HG03442 (cell line): ENCODE measurements around the gene GRIP1.

Experiments used
- ATAC-seq: cut with Tn5 transposase; IDR thresholded peaks from one replicate; pipeline ENCODE4 v1.9.1; 2021; ENCODE audit warnings: mild to moderate bottlenecking, moderate library complexity; ENCODE audit not compliant: unreplicated experiment

The GRIP1 gene

DNA sequence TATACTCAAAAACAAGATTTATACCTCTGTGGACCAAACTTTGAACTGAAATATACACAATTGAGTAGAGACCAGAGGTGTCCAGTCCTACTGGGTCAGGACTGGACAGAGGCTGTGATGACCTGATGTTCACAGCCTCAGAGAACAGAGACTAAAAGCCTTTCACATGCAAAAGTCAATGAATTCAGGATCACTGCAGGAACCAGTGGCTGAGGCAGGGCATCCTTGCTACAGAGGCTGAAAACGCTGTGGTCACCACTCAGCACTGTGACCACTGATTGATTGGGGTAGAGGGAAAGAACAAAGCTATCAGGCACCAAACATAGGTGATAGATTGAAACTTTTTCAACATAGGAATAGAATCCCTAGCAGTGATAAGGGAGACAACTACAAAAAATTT is 25.1 kb downstream of the GRIP1 start:
- ATAC-seq, result no peak

DNA sequence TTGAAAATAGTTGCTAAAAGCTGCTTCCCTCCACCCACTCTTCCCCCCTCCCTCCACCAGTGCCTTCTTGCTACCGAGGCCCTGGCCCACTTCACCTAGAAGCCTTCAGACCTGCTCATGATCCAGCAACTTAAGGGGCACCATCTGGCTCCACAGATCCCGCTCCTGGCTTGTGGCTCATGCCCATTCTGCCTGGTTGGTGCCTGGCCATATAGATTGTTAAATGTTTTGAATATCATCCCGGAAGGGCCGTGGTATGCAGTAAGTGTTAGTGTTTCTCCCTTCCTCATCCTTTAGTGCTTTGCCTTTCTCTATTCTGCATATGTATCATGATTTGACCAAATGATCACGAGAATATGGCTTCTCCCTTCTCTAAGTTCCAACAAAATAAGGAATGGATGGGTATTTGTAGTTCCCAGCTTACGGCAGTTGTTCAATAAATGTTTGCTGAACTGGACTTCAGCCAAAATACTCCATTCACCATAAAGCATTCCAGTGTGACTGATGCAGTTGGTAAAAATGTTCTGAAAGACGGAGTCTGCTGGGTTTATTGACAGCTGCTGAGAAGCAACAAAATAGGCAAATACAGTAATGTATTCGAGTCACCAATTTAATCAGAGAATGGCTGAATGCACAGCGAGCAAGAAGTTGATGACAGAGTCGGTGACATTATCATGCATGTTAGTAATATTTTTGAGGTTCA is 30.7 kb downstream of the GRIP1 start:
- no peak for ATAC-seq

DNA sequence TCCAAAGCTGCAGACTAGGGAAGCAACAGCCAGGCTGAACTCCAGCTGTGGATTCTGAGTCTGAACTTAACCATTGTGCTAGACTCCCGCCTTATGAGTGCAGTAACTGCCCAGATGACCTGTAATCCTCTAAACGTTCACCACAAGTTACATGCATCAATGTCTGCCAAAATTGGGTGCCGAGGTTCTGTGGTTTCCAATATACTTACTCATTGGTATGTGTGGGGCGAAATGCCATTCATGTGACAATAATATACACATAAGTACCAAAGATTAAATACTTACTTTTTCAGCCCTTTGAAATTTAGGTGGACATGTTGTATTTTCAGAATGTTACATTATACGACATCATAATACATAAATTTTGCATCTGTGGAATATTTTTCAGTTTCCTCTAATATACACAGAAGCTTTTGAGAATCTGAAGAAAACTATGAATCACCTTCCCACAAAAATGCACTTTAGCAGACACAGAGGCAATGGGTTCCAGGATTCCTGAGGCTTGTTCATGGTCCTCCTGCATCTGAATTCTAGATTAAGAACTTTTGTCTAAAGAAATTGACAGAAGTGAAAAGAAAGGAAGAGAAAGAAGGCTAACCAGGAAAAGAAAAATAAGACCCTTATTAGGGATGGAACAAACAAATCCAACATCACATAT is 31.7 kb downstream of the GRIP1 start:
- ATAC-seq, result no peak

DNA sequence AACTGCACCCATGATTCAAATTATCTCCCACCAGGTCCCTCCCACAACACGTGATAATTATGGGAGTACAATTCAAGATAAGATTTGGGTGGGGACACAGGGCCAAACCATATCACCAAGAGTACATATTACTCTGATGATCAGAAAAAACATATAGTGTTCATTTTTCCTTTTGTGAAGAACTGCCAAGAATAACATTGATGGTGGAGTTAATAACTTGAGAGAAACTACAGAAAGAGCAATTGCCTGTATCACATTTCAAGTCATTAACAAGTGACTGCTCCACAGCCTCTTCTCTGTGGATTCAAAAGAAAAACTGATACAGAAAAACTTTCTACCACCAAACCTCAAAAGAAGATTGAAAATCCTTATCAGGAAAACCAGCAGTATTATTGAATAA is 34.7 kb downstream of the GRIP1 start:
- no peak for ATAC-seq

DNA sequence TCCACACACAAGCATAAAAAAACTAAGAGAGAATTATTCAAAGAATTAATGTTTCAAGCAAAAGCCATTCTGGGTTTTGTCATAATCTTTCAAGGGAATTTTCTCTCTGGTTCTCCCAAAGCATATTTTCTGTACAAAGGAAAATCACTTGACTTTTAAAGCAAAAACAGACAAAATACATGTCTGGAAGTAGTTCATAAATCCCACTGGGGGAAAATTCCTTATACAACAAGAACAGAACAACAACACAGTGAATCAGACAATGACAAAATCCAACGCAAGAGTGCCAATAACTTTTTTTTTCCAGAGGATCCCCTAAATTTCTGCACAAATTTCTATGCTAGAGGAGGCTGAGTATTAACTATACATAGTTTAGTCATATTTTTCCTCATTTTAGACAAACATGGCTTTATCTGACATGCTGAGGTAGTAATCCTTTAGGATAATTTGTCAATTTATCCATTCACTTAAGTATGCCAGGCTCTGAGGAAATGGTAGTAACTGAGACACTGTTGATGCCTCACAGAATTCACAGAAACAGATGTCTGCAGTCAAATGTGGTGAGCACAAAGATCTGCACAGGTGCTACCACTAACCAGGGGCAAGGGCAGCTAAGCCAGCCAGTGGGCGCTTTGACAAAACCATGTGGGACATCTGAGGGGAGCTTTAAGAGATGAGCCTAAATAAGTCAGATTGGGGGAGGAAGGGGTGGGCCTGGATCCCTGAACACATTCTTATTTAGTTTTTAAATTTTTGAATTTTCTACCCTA is 38.0 kb downstream of the GRIP1 start:
- no peak for ATAC-seq

DNA sequence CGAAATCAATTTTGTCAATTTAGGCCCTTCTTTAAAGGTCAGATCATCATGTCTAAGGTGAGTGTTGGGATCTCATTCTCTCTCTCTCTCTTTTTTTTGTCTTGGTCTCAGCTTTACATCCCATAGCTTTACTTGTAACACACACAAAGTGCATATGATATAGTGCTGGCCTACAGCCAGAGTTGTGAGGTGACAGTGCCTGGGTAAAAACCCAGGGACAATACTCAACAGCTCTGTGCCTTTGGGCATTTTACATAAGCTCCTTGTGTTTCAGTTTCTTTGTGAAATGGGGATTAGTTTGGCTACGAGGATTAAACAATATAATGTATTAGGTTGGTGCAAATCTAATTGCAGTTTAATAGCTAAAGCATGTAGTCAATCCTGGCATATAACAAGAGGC is 40.2 kb downstream of the GRIP1 start:
- ATAC-seq, result no peak

DNA sequence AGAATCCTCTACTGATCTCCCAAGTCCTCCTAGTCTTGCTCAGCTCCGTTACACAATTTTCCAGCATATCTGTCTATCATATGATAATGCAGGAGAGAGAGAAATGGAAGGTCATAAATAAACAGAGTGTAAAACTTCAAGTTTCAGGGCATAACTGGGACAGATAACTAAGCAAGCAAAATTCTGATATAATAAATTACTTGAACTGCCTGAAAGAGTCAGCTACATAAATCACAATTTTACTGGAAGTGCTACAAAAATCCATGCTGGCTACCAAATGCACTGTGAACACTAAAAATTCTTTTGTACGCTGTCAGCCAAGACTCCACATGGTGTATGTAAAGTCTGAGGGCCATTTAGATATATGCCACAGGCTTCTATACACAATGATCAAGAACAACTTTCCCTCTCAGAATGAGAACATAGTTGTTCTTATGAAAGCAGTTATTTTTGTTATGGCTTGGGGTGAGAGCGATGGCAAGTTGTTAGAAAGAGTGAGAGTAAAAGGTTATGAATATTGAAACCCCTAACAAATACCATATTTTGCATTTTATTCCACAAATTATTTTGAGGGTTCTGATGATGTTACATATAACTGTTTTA is 41.1 kb downstream of the GRIP1 start:
- peak; percentile 80 for ATAC-seq

DNA sequence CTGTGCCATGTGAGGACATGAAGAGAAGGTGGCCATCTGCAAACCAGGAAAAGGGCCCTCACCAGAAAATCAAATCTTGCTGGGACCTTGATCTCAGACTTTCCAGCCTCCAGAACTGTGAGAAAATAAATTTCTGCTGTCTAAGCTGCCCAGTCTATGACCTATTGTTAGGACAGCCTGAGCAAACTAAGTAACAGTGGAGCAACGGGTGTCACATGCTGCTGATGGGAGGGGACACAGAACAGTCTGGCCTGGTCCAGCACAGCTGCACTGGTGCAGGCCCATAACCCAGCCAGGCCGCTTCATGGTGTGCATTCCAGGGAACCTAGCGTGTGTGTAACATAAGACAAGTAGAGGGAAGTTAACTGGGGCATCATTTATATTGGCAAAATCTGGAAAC is 42.1 kb downstream of the GRIP1 start:
- ATAC-seq, result no peak

DNA sequence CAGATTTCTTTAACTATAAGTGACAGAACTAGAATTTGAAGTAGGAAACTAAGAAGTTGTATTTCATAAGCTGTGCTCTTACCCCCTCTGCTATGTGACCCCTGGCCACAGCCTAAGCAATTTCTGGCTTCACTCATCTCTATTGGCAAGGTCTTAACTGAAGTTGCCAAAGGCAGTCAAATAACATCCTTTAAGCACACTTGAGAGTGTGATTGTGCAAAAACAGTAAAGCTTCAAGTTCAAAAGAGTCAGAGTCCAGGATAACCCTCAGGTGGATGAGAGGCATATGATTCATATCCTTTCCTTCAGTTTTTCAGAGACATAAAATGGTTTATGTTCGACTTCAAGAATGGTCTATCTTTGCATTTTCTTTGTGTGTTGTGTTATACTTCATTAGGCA is 45.2 kb downstream of the GRIP1 start:
- ATAC-seq, result no peak

DNA sequence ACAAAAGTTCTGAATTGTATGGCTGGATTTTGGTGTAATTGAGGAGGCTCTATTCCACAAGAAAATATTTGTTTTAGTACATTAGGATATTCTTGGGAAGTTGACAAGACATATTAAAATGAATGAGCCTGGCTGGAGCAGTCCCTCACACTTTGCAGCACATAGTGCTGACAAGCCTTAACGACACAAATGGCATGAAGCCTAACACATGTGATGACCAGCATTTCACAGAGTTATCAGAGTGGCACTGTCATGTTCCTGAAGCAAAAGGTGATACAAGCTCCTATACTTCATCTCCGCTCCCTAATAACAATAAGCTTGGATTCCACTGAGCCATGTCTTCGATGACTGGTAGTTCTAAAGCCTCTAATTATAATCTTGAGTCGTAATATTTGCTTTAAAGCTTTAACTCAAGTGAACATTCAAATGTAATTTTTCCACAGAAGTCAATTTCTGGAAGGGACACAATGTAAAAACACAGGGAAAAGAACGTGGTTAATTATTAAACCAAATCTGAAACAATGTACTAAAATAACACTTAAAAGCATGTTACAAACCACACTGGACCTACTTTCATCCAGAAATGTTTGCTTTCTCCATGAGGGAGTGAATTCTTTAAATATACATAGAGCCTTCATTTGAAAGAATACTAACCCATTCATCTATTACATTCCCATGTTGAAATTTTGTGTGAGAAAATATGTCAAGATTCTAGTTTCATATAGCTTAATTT is 49.6 kb downstream of the GRIP1 start:
- ATAC-seq, result no peak

DNA sequence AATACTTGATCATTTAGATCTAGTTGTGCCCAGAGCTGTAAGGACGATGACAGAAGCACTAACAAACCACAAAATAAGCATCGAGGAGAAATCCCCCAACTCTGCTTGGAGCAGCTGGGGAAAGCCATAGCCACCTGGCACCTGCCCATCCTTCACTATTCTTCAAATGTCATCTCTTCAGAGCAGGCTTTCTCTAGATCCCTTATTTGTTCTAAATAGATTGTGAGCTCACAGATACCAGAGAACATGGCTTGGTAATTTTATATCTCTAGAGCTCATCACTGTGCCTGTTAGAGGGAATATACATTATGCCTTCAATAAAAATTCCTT is 50.9 kb downstream of the GRIP1 start:
- ATAC-seq, result no peak

DNA sequence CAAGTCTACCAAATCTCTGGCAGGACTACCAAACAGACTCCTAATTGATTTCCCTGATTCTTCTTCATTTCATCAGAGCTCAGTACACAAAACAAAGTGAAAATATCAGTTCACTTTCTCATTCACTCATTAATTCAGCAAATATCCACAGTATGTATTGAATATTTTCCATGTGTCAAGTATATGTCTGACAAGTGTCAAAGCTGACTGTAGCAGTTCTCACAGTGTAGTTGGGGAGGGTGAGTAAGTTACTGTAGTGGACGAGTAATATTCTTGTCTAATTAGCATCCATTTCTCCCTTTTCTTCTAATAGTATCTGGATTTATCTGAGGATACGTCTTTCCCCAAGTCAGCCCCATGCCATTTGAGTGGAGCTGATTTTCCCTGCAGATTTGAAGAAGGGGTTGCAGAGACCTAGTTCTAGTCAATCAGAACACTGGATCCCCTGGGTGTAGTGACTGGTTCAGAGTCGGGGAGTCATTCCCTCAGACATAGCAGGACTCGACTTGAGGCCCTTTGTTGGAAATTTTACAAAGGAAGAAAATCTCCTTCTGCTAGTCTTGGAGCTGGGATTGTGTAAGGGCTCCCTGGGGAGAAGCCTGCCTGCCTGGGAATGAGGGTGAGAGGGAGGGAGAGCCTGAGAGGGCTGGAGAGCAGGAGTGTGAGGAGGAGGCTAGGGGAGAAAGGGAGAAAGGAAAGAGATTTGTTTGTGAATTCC is 51.4 kb downstream of the GRIP1 start:
- ATAC-seq, result no peak

DNA sequence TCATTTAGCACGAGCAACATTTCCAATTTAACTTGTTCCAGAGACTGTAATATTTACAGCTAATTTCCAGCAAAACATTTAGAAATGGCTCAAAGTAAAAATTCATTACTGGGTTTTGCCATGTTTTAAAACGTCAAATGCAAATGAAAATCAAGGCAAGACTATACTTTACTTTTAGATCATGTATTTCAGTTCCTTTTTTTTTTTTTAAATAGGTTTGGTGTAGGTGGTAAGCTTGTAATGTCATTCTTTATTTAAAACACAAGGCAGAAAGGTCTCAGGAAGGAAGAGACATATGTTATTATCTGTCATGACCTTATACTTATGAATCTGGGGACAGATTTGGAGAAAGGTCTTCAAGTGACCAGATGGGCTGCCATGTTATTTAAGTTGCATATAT is 54.1 kb downstream of the GRIP1 start:
- peak; percentile 62 for ATAC-seq

DNA sequence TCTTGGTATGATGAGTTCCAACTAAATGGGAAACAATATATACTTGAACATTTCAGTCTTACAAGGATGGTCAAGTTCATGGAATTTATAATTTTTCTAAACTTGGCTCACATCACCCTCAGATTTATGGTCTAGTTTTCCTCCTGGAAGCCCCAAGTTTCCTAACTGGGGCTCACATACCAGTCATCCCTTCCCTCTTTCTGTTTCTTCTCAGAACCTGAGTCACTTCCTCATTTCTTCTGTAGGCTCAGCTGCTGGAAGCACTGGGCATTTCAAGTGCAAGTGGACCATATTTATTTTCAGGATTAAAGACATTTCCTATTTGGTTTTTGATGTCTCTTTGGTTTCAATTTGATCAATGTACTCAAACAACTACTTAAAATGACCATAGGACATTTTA is 55.4 kb downstream of the GRIP1 start:
- ATAC-seq, result no peak

DNA sequence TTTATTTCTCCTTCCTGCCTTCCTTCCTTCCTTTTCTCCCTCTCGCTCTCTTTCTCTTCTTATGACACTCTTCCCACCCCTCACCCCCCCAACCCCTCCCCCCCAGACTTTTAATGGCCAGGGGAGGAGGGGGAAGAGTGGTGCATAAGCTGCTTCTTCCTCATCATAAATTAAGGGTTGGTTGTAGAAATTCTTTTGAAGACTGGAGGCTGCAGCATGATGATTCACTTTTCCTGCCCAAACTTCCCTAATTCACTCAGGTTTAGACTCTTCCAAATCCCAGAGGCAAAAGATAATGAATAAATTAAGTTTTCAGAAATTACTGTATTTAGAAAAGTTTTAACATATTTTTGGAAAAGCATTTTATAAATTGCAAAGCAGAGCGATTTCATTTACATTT is 58.2 kb downstream of the GRIP1 start:
- no peak for ATAC-seq

DNA sequence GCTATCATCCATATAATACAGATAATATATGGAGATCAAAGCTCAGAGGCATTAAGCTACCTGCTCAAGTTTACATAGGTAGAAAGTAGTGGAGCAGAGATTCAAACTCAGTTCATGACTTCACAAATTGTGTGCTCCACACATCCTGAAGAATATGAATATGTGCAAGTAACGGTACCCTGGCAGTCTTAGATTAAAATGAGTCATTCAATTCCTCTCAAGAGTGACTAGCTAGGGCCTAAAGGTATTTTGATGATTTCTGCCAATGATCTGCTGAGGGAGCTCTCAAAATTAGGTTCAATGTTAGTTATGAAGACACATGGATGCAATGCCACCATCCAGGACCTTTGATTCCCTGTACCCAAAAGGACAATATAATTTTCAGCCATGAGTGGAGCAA is 58.9 kb downstream of the GRIP1 start:
- no peak for ATAC-seq

DNA sequence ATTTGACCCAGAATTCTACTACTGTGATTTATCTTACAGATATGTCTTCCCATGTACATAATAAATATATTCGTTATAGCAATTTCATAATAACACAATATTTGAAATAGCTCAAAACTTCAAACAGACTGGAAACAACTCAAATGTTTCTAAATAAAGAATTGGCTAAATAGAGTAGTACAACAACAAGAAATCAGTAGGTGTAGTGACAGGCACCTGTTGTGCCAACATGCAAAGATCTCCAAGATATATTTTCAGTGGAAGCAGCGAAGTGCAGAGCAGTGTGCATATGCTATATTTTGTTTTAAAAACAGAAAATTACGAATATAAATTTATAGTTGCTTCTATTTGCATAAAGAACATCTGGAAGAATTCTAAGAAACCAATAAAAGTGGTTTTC is 60.9 kb downstream of the GRIP1 start:
- ATAC-seq, result no peak

DNA sequence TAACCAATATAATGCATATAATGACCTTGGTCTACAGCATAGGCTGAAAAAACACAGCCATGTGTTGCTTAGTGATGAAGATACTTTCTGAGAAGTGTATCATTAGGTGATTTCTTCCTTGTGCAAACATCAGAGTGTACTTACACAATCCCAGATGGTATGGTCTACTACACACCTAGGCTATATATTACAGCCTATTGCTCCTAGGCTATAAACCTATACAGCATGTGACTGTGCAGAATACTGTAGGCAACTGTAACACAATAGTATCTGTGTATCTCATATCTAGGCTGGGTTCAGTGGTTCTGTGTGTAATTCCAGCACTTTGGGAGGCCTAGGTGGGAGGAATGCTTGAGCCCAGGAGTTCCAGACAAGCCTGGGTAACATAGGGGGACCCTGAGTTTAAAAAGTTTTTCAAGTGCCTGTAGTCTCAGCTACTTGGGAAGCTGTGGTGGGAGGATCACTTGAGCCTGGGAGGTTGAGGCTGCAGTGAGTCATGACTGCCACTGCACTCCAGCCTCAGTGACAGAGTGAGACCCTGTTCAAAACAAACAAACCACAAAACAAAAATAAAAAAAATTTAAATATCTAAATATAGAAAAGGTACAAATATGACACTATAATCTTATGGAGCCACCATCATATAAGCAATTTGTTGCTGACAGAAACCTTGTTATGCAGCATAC is 66.6 kb downstream of the GRIP1 start:
- no peak for ATAC-seq

DNA sequence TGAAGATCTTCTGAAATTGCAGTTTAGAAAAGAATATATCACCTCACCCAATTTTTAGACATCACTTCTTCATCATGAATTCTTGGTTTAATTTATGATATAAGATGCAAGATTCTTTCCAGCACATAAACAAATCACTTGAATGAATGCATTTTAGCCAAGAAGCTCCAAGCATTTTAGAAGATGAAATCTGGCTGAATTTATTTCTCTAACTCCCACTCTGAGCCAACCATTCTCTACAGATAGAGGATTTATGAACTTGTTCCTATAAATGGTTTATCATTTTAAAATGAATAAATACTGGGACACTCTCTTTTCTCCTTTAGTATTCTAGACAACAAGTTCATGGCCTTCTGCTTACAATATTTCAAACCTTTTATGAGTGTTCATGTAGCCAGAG is 71.7 kb downstream of the GRIP1 start:
- ATAC-seq, result no peak

DNA sequence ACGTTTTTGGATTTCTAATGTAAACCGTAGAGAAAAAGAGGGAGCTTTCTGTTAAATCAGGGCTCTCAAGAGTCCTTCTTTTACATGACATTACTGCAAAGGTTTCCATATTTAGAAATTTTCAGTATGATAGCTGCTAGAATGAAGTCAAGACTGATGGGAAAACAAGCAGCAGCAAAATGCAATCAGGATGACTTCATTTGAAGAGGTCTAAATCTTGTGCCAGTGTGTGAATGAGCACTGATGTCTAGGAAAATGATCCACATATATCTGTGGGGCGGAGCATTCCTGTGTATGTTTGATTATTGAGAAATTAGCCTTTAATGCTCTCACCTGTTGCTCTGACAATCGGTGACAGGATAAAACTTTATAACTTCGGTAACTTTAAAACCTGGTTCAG is 73.6 kb downstream of the GRIP1 start:
- ATAC-seq, result no peak
